Ascending aorta (tissue), 2 donors: ENCODE data around the gene KLK3. TPM values are rescaled to one million over a fixed set of nuclear protein-coding genes. Genes with fewer than 3 reads are reported as not detected.

Source experiments
- DNase-seq, 2 donors: peaks; one replicate each; pipeline ENCODE4 v3.0.0-alpha.2; 2019; ENCODE audit warnings: low spot score in 2 of 2
- H3K27ac ChIP-seq, 2 donors: fragments of 200-600 bp; sonication (generic); one replicate each; pipeline ENCODE4 v1.5.1; 2016 to 2017; ENCODE audit warnings: mild to moderate bottlenecking in 1 of 2
- H3K27me3 ChIP-seq: fragments of 200-600 bp; sonication (generic); one replicate; pipeline ENCODE4 v1.5.1; 2017
- H3K36me3 ChIP-seq, 2 donors: fragments of 200-600 bp; sonication (generic); one replicate each; pipeline ENCODE4 v1.5.1; 2016
- H3K4me1 ChIP-seq, 2 donors: fragments of 200-600 bp; sonication (generic); one replicate each; pipeline ENCODE4 v1.5.1; 2016 to 2017; ENCODE audit warnings: mild to moderate bottlenecking in 1 of 2
- H3K4me3 ChIP-seq, 2 donors: fragments of 200-600 bp; sonication (generic); one replicate each; pipeline ENCODE4 v1.5.1; 2016 to 2017; ENCODE audit warnings: mild to moderate bottlenecking in 1 of 2
- H3K9me3 ChIP-seq, 2 donors: fragments of 200-600 bp; sonication (generic); one replicate each; pipeline ENCODE4 v1.5.1; 2016
- intact Hi-C: fragments of 100-400 bp; cut with DNase I; formaldehyde crosslinking; loops from one replicate; pipeline ENCODE4 v1.15.1; 2023
- total RNA-seq: library from RNA; depleted of rRNA; stranded (reverse); fragments of >200 nt; gene quantifications from one replicate; pipeline ENCODE4 v1.1.0, GENCODE V29; 2016
- TF ChIP-seq, protein P1 (sequence below), 3 experiments: fragments of 200-600 bp in 2 of 3; fragments of 450-650 bp in 1 of 3; sonication (generic) in 2 of 3; IDR thresholded peaks; one replicate each; pipeline ENCODE4 v1.5.1; 2016 to 2019; ENCODE audit warnings: antibody characterized with exemption in 3 of 3, mild to moderate bottlenecking in 1 of 3, moderate library complexity in 1 of 3

KLK3 gene
- total RNA-seq, 1 donor from 2014 or later: not detected

DNA sequence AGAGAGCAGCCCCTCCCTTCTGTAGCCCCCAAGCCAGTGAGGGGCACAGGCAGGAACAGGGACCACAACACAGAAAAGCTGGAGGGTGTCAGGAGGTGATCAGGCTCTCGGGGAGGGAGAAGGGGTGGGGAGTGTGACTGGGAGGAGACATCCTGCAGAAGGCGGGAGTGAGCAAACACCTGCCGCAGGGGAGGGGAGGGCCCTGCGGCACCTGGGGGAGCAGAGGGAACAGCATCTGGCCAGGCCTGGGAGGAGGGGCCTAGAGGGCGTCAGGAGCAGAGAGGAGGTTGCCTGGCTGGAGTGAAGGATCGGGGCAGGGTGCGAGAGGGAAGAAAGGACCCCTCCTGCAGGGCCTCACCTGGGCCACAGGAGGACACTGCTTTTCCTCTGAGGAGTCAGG is 4.2 kb downstream of the KLK3 start:
- intact Hi-C loops: no loop called here
- Histone ChIP-seq H3K4me1 (no peaks in the 10 kb centered on the region), H3K36me3 (no peaks in the 10 kb centered on the region), H3K9me3 (no peaks in the 10 kb centered on the region), H3K4me3 (no peak overlapping the region), H3K27me3 (no peaks in the 10 kb centered on the region), H3K27ac (no peak overlapping the region)
- DNase-seq: no peak
- TF ChIP-seq, protein P1, sequence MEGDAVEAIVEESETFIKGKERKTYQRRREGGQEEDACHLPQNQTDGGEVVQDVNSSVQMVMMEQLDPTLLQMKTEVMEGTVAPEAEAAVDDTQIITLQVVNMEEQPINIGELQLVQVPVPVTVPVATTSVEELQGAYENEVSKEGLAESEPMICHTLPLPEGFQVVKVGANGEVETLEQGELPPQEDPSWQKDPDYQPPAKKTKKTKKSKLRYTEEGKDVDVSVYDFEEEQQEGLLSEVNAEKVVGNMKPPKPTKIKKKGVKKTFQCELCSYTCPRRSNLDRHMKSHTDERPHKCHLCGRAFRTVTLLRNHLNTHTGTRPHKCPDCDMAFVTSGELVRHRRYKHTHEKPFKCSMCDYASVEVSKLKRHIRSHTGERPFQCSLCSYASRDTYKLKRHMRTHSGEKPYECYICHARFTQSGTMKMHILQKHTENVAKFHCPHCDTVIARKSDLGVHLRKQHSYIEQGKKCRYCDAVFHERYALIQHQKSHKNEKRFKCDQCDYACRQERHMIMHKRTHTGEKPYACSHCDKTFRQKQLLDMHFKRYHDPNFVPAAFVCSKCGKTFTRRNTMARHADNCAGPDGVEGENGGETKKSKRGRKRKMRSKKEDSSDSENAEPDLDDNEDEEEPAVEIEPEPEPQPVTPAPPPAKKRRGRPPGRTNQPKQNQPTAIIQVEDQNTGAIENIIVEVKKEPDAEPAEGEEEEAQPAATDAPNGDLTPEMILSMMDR (IDR thresholded peaks at IDR 0.05): no peak

DNA sequence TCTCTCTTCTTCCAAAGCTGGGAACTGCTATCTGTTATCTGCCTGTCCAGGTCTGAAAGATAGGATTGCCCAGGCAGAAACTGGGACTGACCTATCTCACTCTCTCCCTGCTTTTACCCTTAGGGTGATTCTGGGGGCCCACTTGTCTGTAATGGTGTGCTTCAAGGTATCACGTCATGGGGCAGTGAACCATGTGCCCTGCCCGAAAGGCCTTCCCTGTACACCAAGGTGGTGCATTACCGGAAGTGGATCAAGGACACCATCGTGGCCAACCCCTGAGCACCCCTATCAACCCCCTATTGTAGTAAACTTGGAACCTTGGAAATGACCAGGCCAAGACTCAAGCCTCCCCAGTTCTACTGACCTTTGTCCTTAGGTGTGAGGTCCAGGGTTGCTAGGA is 5.1 kb downstream of the KLK3 start:
- intact Hi-C loops: no loop called here
- no peaks in the 10 kb centered on the region for H3K36me3 ChIP-seq
- H3K9me3 ChIP-seq: no peaks in the 10 kb centered on the region
- H3K27me3 ChIP-seq: no peaks in the 10 kb centered on the region
- no peak for DNase-seq
- H3K4me1 ChIP-seq: no peaks in the 10 kb centered on the region
- no peak overlapping the region for H3K27ac ChIP-seq
- TF ChIP-seq, protein P1 (IDR thresholded peaks at IDR 0.05): no peak
- no peak overlapping the region for H3K4me3 ChIP-seq

DNA sequence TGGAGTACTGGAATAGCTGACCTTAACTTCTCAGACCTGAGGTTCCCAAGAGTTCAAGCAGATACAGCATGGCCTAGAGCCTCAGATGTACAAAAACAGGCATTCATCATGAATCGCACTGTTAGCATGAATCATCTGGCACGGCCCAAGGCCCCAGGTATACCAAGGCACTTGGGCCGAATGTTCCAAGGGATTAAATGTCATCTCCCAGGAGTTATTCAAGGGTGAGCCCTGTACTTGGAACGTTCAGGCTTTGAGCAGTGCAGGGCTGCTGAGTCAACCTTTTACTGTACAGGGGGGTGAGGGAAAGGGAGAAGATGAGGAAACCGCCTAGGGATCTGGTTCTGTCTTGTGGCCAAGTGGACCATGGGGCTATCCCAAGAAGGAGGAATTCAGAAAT is 6.3 kb downstream of the KLK3 start:
- intact Hi-C loops: no loop called here
- H3K36me3 ChIP-seq: no peaks in the 10 kb centered on the region
- H3K4me1 ChIP-seq: no peaks in the 10 kb centered on the region
- TF ChIP-seq, protein P1 (IDR thresholded peaks at IDR 0.05): no peak
- H3K27ac ChIP-seq: no peak overlapping the region
- H3K4me3 ChIP-seq: no peak overlapping the region
- H3K27me3 ChIP-seq: no peaks in the 10 kb centered on the region
- no peaks in the 10 kb centered on the region for H3K9me3 ChIP-seq
- DNase-seq: no peak

DNA sequence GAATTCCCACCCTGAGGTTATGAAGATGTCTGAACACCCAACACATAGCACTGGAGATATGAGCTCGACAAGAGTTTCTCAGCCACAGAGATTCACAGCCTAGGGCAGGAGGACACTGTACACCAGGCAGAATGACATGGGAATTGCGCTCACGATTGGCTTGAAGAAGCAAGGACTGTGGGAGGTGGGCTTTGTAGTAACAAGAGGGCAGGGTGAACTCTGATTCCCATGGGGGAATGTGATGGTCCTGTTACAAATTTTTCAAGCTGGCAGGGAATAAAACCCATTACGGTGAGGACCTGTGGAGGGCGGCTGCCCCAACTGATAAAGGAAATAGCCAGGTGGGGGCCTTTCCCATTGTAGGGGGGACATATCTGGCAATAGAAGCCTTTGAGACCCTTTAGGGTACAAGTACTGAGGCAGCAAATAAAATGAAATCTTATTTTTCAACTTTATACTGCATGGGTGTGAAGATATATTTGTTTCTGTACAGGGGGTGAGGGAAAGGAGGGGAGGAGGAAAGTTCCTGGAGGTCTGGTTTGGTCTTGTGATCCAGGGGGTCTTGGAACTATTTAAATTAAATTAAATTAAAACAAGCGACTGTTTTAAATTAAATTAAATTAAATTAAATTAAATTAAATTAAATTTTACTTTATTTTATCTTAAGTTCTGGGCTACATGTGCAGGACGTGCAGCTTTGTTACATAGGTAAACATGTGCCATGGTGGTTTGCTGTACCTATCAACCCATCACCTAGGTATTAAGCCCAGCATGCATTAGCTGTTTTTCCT is 7.0 kb downstream of the KLK3 start:
- TF ChIP-seq, protein P1 (IDR thresholded peaks at IDR 0.05): no peak
- no peaks in the 10 kb centered on the region for H3K27me3 ChIP-seq

DNA sequence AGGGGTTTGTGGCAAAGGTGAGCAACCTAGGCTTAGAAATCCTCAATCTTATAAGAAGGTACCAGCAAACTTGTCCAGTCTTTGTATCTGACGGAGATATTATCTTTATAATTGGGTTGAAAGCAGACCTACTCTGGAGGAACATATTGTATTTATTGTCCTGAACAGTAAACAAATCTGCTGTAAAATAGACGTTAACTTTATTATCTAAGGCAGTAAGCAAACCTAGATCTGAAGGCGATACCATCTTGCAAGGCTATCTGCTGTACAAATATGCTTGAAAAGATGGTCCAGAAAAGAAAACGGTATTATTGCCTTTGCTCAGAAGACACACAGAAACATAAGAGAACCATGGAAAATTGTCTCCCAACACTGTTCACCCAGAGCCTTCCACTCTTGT is 14.8 kb downstream of the KLK3 start:
- no peak for DNase-seq
- H3K9me3 ChIP-seq: no peaks in the 10 kb centered on the region
- no peak overlapping the region for H3K4me3 ChIP-seq
- H3K27ac ChIP-seq: no peak overlapping the region
- H3K27me3 ChIP-seq: no peaks in the 10 kb centered on the region
- no peaks in the 10 kb centered on the region for H3K36me3 ChIP-seq
- intact Hi-C loops: no loop called here
- no peaks in the 10 kb centered on the region for H3K4me1 ChIP-seq
- TF ChIP-seq, protein P1 (IDR thresholded peaks at IDR 0.05): no peak

More for the DNA sequence above, 7.0 kb downstream of the KLK3 start:
- intact Hi-C loops: no loop called here
- Histone ChIP-seq H3K9me3 (no peaks in the 10 kb centered on the region), H3K27ac (no peak overlapping the region), H3K4me3 (no peak overlapping the region), H3K4me1 (no peaks in the 10 kb centered on the region), H3K36me3 (no peaks in the 10 kb centered on the region)
- DNase-seq: no peak
